AG08395 (cell line): ENCODE measurements around the gene CLBA1.

Source experiments
- DNase-seq: peaks from one replicate; pipeline ENCODE4 v3.0.0; 2012; ENCODE audit warnings: mixed read lengths, low spot score

CLBA1 gene

GRCh38 chr14:104980611-104981531 is 4.7 kb upstream of the CLBA1 start:
- DNase-seq: no peak

- no peak for DNase-seq
Measured at GRCh38 chr14:104981699-104982541, 3.7 kb upstream of the CLBA1 start.

GRCh38 chr14:104982548-104983230 is 2.9 kb upstream of the CLBA1 start:
- DNase-seq: no peak

- DNase-seq: no peak
Measured at GRCh38 chr14:104983231-104983721, 2.3 kb upstream of the CLBA1 start.

GRCh38 chr14:104984056-104984894 is 1.3 kb upstream of the CLBA1 start:
- DNase-seq: no peak

- no peak for DNase-seq
Measured at GRCh38 chr14:104986487-104987164, 1.0 kb downstream of the CLBA1 start.

GRCh38 chr14:104989236-104989950 is 3.8 kb downstream of the CLBA1 start:
- DNase-seq: no peak

- DNase-seq: no peak
Measured at GRCh38 chr14:104989951-104990303, 4.3 kb downstream of the CLBA1 start.

- no peak for DNase-seq
Measured at GRCh38 chr14:104991896-104992230, 6.3 kb downstream of the CLBA1 start.

- DNase-seq: no peak
Measured at GRCh38 chr14:104992501-104992900, 6.9 kb downstream of the CLBA1 start.

- DNase-seq: no peak
Measured at GRCh38 chr14:104993306-104993705, 7.7 kb downstream of the CLBA1 start.

- no peak for DNase-seq
Measured at GRCh38 chr14:104993808-104994591, 8.4 kb downstream of the CLBA1 start.

- no peak for DNase-seq
Measured at GRCh38 chr14:104994978-104995377, 9.4 kb downstream of the CLBA1 start.

GRCh38 chr14:104996032-104996431 is 10.4 kb downstream of the CLBA1 start:
- no peak for DNase-seq

GRCh38 chr14:104996483-104996882 is 10.9 kb downstream of the CLBA1 start:
- no peak for DNase-seq

GRCh38 chr14:104998801-104999200 is 13.2 kb downstream of the CLBA1 start:
- no peak for DNase-seq

- no peak for DNase-seq
Measured at GRCh38 chr14:104999361-104999760, 13.8 kb downstream of the CLBA1 start.

GRCh38 chr14:105005329-105005928 is 19.8 kb downstream of the CLBA1 start:
- no peak for DNase-seq
